GM03348 (cell line): ENCODE data around the gene PRDM16.

Source experiments
- DNase-seq: peaks from one replicate; pipeline ENCODE4 v3.0.0; 2012; ENCODE audit warnings: low spot score

The PRDM16 gene

GRCh38 chr1:3103967-3104677 lies 35.1 kb downstream of the PRDM16 start:
- no peak for DNase-seq

DNA sequence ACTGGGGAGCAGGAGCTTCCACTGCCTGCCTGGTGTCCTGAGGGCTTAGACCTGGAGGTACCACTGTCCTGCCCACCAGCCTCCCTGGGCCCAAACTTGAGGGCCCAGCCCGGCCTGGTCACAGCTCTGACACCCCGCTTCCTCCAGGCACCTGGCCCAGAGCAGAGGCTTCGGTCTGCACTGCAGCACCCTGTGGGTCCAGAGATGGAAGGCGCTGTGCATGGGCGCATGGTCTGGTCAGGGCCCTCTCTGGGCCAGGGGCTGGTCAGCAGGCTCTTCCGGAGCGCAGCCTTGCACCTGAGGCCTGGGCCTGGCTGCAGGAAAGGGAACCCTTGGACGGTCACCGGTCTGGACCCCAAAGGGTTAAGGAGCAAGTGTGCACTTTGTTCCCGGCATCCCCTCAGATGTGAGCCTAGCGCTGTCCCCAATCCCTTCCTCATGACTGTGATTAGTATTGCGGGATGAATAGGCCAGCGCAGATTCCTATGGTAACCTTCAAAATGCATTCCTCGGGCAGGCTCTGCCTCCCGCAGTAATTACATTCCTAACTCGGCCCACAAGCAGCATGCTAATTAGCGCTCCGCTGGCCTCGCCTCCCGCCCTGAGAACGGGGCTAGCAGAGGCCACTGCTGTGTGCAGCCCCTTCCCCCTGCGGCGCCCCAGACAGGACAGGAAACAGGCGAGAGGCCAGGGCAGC lies 36.3 kb downstream of the PRDM16 start:
- peak; percentile 69 for DNase-seq

GRCh38 chr1:3106216-3106615 lies 37.2 kb downstream of the PRDM16 start:
- no peak for DNase-seq

DNA sequence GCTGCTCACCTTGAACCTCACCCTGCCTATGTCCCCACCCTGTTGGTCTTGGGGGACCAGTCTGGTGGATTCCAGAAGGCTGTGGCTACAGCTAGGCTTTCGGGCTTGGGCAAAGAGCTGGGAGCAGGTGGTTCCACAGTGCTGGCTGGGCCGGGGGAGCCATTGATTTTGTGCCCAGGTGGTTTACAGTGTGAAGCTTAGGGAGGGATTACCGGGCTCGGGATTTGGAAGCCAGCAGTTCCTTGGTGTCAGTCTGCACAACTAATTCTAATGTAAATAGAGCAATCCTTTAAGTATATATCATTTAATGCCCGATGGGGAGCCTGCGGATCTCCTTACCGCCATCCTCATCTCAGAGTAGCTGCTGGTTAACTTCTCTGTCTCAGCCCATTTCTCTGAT lies 38.2 kb downstream of the PRDM16 start:
- no peak for DNase-seq

GRCh38 chr1:3109355-3109754 lies 40.4 kb downstream of the PRDM16 start:
- no peak for DNase-seq

- no peak for DNase-seq
Observed at GRCh38 chr1:3111348-3112021, 42.5 kb downstream of the PRDM16 start.

GRCh38 chr1:3112526-3112925 lies 43.5 kb downstream of the PRDM16 start:
- DNase-seq, result no peak

DNA sequence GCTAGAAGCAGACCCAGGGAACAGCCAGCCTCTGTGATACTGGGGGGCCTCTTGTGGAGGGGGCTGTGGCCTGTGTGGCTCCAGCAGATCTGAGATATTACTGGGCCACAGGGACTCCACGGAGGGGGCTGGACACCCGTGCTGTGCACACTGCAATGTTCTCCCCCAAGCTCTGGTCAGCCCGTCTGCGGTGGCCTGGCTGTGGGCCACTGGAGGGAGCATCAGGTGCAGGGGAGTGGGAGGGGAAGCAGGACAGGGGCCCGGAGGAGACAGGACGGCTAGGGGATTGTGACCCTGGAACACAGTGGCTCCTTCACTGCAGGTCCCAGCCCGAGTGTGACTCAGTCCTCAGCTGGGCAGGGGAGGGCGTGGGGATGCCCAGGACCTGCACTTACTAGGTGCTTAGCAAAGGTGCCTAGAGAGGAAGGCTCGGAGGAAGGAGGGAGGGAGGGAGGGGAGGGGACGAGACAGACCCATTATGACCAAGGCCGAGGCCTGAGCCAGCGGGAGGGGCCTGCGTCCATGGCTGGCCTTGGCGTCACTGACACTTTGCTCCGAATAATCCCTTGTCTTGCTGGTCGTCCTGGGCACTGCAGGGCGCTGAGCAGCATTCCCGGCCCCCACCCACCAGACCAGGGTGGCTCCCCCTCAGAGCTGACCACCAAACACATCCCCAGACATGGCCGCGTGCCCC lies 44.2 kb downstream of the PRDM16 start:
- DNase-seq, result no peak

- no peak for DNase-seq
Observed at GRCh38 chr1:3113741-3114056, 44.7 kb downstream of the PRDM16 start.

DNA sequence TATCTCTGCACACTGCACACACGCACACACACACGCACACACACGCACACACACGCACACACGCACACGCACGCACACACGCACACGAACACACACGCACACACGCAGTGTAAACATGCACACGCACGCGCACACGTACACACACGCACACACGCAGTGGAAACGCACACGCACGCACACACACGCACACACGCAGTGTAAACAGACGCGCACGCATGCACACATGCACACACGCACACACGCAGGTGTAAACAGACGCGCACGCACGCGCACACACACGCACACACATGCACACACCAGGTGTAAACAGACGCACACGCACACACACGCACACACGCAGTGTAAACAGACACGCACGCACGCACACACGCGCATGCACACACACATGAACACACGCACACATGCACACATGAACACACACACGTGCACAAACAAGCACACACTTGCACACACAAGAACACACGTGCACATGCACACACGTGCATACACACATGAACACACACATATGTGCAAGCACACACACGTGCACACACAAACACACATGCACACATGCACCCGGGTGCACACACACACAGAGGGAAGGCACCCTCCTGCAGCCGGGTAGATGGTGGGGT lies 45.2 kb downstream of the PRDM16 start:
- DNase-seq, result no peak

GRCh38 chr1:3114846-3115245 lies 45.8 kb downstream of the PRDM16 start:
- DNase-seq, result no peak

DNA sequence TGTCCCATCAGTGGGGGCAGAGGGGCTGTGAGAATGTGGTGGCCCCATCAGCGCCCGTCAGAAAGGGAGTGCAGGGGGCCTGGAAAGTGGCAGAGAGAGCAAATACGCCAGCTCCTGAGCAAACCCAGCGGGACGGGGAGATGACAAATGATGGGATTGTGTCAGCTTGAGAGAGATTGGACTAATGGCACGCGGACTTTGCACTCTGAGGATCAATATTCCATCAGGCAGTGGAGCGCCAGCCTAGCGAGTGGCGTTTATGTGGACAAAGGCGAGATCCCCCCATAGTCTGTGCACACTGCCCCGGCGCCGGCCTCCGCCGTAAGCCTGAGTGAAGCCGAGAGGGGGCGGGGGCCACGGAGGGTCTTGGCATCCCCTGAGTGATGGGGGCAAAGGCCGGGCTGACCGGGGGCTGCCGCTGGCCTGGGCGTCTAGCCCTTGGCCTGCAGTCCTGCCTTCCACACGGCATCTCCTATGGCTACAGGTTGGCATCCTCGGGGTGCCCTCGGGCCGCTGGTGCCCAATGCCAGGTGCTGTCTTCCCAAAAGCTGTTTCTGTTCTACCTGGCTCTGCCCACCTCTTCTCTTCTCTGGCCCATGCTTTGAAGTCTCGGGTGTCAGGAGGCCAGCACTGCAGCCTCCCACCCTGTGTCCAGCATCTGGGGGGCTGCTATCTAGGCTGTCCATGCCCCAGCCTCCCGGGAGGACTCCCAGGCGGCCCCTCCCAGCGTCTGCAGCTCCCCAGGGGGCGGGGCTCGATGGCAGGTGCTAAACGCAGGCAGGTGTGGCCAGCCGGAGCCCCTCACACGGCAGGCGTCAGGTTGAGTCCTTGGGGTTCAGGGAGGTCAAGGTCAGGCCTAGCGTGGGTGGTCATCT lies 46.5 kb downstream of the PRDM16 start:
- DNase-seq, result no peak

GRCh38 chr1:3116150-3116510 lies 47.1 kb downstream of the PRDM16 start:
- no peak for DNase-seq

GRCh38 chr1:3116560-3116959 lies 47.6 kb downstream of the PRDM16 start:
- no peak for DNase-seq

DNA sequence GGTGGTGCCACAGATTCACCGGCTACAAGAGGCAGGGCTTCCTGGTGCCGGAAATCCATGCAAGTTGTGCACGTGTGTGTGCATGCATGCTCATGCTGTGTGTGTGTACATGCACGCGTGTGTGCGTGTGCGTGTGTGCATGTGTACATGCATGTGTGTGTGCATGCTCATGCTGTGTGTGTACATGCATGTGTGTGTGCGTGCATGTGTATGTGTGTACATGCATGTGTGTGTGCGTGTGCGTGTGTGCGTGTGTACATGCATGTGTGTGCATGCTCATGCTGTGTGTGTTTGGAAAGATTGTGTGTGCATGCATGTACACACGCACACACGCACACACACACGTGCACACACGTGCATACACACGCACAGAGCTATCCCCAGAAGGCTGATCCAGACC lies 48.9 kb downstream of the PRDM16 start:
- DNase-seq, result no peak

DNA sequence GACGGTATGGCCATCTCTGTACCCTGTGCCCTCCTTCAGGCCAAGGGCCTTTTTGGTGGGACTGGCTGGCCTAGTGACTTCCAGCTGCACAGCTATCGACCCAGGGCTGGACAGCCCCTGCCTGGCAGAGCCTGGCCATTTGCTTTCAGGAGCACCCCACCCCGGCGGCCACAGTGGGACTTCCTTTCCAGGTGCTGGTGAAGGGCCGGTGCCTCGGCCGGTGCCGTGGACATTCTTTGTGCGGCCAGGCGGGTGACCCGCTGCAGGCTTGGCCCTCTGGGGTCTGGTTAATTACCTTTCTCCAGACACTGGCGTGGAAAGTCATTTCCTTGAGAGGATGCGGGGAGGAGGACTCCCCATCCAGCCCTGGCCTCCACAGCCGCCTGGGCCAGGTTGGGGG lies 50.1 kb downstream of the PRDM16 start:
- no peak for DNase-seq

- DNase-seq, result no peak
Observed at GRCh38 chr1:3119725-3120124, 50.7 kb downstream of the PRDM16 start.

DNA sequence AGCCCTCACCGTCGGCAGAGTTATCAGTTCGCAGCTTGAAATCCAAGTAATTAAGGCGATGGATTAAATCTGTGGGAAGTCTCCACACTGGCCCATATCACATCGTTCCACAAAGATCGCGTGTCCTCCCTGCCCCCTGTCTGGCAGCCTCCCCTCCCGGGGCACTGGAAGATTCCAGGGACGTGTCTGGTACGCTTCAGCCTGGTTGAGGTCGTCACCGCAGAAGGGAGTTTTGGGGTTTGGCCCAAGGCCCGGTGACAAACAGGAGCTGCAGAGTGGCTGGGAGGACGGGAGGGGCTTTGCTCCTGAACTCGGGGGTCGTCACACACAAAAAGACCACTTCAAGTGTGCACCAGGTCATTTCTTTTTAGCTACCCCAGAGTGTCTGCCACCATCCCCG lies 51.1 kb downstream of the PRDM16 start:
- DNase-seq, result no peak

GRCh38 chr1:3120994-3121393 lies 52.0 kb downstream of the PRDM16 start:
- no peak for DNase-seq

- no peak for DNase-seq
Observed at GRCh38 chr1:3121401-3122210, 52.6 kb downstream of the PRDM16 start.

DNA sequence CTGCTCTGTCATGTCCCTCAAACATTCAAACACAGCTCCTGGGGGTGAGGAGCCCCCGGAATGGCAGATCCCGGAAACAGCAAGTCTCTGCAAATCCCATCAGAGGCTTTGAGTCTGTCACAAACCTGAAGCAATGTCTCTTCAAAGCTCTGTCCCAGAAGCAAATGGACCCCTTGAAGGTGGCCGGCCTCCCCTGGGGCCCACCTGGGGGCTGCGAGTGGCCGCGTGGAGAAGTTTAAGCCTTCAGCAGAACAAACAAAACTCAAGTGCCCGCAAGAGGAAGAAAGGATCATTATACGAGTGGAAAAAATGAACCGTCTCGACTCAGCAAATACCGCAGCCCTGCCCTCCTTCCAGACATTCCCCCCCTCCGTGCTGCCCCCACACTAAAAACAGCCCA lies 53.3 kb downstream of the PRDM16 start:
- DNase-seq, result no peak
